SH-SY5Y (cell line): Measurements from ENCODE around the gene ITIH1.

Experiments
- GATA2 ChIP-seq: IDR thresholded peaks from 2 replicates; pipeline ENCODE4 v1.6.1; 2011; ENCODE audit warnings: mild to moderate bottlenecking, low read depth, low read length
- GATA3 ChIP-seq: IDR thresholded peaks from 2 replicates; pipeline ENCODE4 v1.6.1; 2011; ENCODE audit warnings: low read depth, mild to moderate bottlenecking, low read length, moderate library complexity

ITIH1 gene

GRCh38 chr3:52792413-52792812 lies 15.0 kb downstream of the ITIH1 start:
- no peak for TF ChIP-seq GATA2
- TF ChIP-seq GATA3 = no peak

GRCh38 chr3:52792961-52793695 lies 15.7 kb downstream of the ITIH1 start:
- TF ChIP-seq GATA3 (no peak), GATA2 (no peak)

- TF ChIP-seq GATA2 (no peak), GATA3 (no peak)
Observed at GRCh38 chr3:52793702-52794611, 16.6 kb downstream of the ITIH1 start.

- no peak for TF ChIP-seq GATA3
- no peak for TF ChIP-seq GATA2
Observed at GRCh38 chr3:52794612-52795099, 17.3 kb downstream of the ITIH1 start, which contains the start of gene ITIH3. Gene ITIH3 (plus strand): TSS chr3:52794796. CDS start chr3:52794804, 8 bp downstream.

- TF ChIP-seq GATA2 (no peak), GATA3 (no peak)
Observed at GRCh38 chr3:52795298-52795900, 18.0 kb downstream of the ITIH1 start.

GRCh38 chr3:52796411-52796810 lies 19.0 kb downstream of the ITIH1 start:
- TF ChIP-seq GATA3 = no peak
- no peak for TF ChIP-seq GATA2

GRCh38 chr3:52798376-52798977 lies 21.1 kb downstream of the ITIH1 start:
- no peak for TF ChIP-seq GATA3
- no peak for TF ChIP-seq GATA2

- TF ChIP-seq GATA3 (no peak), GATA2 (no peak)
Observed at GRCh38 chr3:52798978-52799476, 21.6 kb downstream of the ITIH1 start.

- TF ChIP-seq GATA3 (no peak), GATA2 (no peak)
Observed at GRCh38 chr3:52800079-52800478, 22.7 kb downstream of the ITIH1 start.

- TF ChIP-seq GATA3 (no peak), GATA2 (no peak)
Observed at GRCh38 chr3:52801839-52802238, 24.4 kb downstream of the ITIH1 start.

- TF ChIP-seq GATA3 = no peak
- TF ChIP-seq GATA2 = no peak
Observed at GRCh38 chr3:52805270-52806039, 28.1 kb downstream of the ITIH1 start.

- TF ChIP-seq GATA3 (no peak), GATA2 (no peak)
Observed at GRCh38 chr3:52809149-52809548, 31.8 kb downstream of the ITIH1 start.

- no peak for TF ChIP-seq GATA3
- no peak for TF ChIP-seq GATA2
Observed at GRCh38 chr3:52809662-52810377, 32.4 kb downstream of the ITIH1 start.
